ENCODE results near the gene SBF2. TPM values are rescaled to one million over a fixed set of nuclear protein-coding genes. Genes with fewer than 3 reads are reported as not detected.

SBF2 gene
- polyA plus RNA-seq, 1 donor from 2014 or later = 53.4 TPM

DNA sequence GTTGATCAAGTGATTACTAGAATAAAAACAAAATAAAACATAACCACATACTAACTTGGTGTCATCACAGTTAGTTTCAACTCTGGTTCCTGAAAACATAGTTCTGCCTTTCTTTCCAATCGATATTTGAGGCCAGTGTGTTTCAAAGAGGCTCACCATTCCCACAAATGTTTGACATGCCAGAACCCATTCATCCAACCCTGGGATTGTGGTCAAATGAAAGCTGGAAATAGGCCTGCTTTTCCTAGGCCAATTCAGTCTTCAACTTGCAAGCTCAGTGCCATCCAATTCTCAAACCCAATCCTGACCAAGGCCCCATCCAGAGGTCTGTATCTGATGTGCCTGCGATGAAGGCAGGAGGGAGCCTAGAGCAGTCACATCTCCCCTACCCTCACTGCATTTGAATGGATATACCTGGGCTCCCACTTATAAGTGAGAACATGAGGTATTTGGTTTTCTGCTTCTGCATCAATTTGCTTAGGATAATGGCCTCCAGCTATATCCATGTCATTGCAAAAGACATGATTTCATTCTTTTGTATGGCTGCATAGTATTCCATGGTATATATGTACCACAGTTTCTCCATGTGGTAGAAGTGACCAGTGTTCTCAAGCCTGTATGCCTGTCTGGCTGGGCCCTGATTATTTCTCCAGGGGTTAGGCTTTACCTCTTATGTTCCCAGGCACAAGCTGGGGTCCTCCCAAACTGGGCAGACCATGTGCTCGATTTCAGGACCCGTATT lies 486.9 kb downstream of the SBF2 start:
- no peaks in the 10 kb centered on the region for H3K9me2 ChIP-seq (ENCODE audit: insufficient read depth, low read length)
- TF ChIP-seq EP300 (conservative IDR thresholded peaks at IDR 0.05; ENCODE audit: poor library complexity, severe bottlenecking) = no peak
- no peak for TF ChIP-seq TAF1 (IDR thresholded peaks at IDR 0.05; ENCODE audit: low read depth)
- no peak for TF ChIP-seq MXI1 (conservative IDR thresholded peaks at IDR 0.05; ENCODE audit: poor library complexity, severe bottlenecking)
- TF ChIP-seq, protein P1, sequence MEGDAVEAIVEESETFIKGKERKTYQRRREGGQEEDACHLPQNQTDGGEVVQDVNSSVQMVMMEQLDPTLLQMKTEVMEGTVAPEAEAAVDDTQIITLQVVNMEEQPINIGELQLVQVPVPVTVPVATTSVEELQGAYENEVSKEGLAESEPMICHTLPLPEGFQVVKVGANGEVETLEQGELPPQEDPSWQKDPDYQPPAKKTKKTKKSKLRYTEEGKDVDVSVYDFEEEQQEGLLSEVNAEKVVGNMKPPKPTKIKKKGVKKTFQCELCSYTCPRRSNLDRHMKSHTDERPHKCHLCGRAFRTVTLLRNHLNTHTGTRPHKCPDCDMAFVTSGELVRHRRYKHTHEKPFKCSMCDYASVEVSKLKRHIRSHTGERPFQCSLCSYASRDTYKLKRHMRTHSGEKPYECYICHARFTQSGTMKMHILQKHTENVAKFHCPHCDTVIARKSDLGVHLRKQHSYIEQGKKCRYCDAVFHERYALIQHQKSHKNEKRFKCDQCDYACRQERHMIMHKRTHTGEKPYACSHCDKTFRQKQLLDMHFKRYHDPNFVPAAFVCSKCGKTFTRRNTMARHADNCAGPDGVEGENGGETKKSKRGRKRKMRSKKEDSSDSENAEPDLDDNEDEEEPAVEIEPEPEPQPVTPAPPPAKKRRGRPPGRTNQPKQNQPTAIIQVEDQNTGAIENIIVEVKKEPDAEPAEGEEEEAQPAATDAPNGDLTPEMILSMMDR (IDR thresholded peaks at IDR 0.05; ENCODE audit: poor library complexity, severe bottlenecking) = no peak
- TF ChIP-seq, protein P2, sequence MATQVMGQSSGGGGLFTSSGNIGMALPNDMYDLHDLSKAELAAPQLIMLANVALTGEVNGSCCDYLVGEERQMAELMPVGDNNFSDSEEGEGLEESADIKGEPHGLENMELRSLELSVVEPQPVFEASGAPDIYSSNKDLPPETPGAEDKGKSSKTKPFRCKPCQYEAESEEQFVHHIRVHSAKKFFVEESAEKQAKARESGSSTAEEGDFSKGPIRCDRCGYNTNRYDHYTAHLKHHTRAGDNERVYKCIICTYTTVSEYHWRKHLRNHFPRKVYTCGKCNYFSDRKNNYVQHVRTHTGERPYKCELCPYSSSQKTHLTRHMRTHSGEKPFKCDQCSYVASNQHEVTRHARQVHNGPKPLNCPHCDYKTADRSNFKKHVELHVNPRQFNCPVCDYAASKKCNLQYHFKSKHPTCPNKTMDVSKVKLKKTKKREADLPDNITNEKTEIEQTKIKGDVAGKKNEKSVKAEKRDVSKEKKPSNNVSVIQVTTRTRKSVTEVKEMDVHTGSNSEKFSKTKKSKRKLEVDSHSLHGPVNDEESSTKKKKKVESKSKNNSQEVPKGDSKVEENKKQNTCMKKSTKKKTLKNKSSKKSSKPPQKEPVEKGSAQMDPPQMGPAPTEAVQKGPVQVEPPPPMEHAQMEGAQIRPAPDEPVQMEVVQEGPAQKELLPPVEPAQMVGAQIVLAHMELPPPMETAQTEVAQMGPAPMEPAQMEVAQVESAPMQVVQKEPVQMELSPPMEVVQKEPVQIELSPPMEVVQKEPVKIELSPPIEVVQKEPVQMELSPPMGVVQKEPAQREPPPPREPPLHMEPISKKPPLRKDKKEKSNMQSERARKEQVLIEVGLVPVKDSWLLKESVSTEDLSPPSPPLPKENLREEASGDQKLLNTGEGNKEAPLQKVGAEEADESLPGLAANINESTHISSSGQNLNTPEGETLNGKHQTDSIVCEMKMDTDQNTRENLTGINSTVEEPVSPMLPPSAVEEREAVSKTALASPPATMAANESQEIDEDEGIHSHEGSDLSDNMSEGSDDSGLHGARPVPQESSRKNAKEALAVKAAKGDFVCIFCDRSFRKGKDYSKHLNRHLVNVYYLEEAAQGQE (IDR thresholded peaks at IDR 0.05; ENCODE audit: borderline replicate concordance) = no peak
- no peak for TF ChIP-seq POLR2AphosphoS5 (IDR thresholded peaks at IDR 0.05)
- no peak for TF ChIP-seq SMC3 (conservative IDR thresholded peaks at IDR 0.05; ENCODE audit: poor library complexity)
- no peak for TF ChIP-seq EZH2 (IDR thresholded peaks at IDR 0.05; ENCODE audit: borderline replicate concordance, insufficient read depth, low read length, poor library complexity, severe bottlenecking)
- no peak for TF ChIP-seq RAD21 (conservative IDR thresholded peaks at IDR 0.05)
- no peak overlapping the region for H3K4me3 ChIP-seq (ENCODE audit: low read length)
- H4K20me1 ChIP-seq (ENCODE audit: insufficient read depth) = no peaks in the 10 kb centered on the region
- no peaks in the 10 kb centered on the region for H3K27me3 ChIP-seq (ENCODE audit: insufficient read depth, low read depth, low read length)
- no peak overlapping the region for H3K4me2 ChIP-seq (ENCODE audit: low read length)
- H3K36me3 ChIP-seq (ENCODE audit: insufficient read depth, low read length) = peaks cover 21% of the 10 kb centered on the region
- no peaks in the 10 kb centered on the region for H3F3A ChIP-seq (ENCODE audit: insufficient read depth, low read length, poor library complexity, severe bottlenecking)
- no peak overlapping the region for H3K27ac ChIP-seq (ENCODE audit: low read length)
- H3K9ac ChIP-seq (ENCODE audit: low read length) = no peak overlapping the region
- no peaks in the 10 kb centered on the region for H3K79me2 ChIP-seq (replicated peaks; ENCODE audit: insufficient read depth, low read length)
- H3K9me3 ChIP-seq (ENCODE audit: low read length) = no peaks in the 10 kb centered on the region
- H2AFZ ChIP-seq (ENCODE audit: low read depth, low read length) = no peak overlapping the region

DNA sequence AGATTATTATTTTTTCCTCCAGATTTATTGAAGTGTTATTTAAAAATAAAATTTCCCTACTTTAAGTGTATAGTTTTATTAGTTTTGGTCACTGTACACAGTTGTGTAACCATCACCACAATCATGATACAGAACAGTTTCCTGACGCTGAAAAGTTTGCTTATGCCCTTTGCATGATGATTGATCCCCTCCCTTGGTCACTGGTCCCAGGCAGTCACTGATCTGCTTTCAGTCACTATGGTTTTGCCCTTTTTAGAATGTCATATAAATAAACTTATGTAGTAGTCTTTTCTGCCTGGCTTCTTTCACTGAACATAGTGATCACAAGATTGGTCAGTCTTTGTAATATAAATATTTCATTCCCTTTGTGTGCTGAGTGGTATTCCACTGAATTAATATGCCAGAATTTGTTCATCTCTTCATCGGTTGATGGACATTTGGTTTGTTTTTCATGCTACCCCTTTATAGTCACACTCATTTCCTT lies 489.6 kb downstream of the SBF2 start:
- Histone ChIP-seq H3K79me2 (replicated peaks; ENCODE audit: insufficient read depth, low read length) (no peaks in the 10 kb centered on the region), H3K4me3 (ENCODE audit: low read length) (no peak overlapping the region), H3K36me3 (ENCODE audit: insufficient read depth, low read length) (peaks cover 12% of the 10 kb centered on the region), H3K27me3 (ENCODE audit: insufficient read depth, low read depth, low read length) (no peaks in the 10 kb centered on the region), H3K9me2 (ENCODE audit: insufficient read depth, low read length) (no peaks in the 10 kb centered on the region), H3K4me2 (ENCODE audit: low read length) (no peak overlapping the region), H3K9me3 (ENCODE audit: low read length) (no peaks in the 10 kb centered on the region), H3K9ac (ENCODE audit: low read length) (no peak overlapping the region), H4K20me1 (ENCODE audit: insufficient read depth) (no peaks in the 10 kb centered on the region), H2AFZ (ENCODE audit: low read depth, low read length) (no peak overlapping the region), H3K27ac (ENCODE audit: low read length) (no peak overlapping the region), H3F3A (ENCODE audit: insufficient read depth, low read length, poor library complexity, severe bottlenecking) (no peaks in the 10 kb centered on the region)
- TF ChIP-seq EP300 (conservative IDR thresholded peaks at IDR 0.05; ENCODE audit: poor library complexity, severe bottlenecking) (no peak), SMC3 (conservative IDR thresholded peaks at IDR 0.05; ENCODE audit: poor library complexity) (no peak), POLR2AphosphoS5 (IDR thresholded peaks at IDR 0.05) (no peak), TAF1 (IDR thresholded peaks at IDR 0.05; ENCODE audit: low read depth) (no peak), RAD21 (conservative IDR thresholded peaks at IDR 0.05) (no peak), EZH2 (IDR thresholded peaks at IDR 0.05; ENCODE audit: borderline replicate concordance, insufficient read depth, low read length, poor library complexity, severe bottlenecking) (no peak), MXI1 (conservative IDR thresholded peaks at IDR 0.05; ENCODE audit: poor library complexity, severe bottlenecking) (no peak)
- TF ChIP-seq, protein P1 (IDR thresholded peaks at IDR 0.05; ENCODE audit: poor library complexity, severe bottlenecking) = no peak
- TF ChIP-seq, protein P2 (IDR thresholded peaks at IDR 0.05; ENCODE audit: borderline replicate concordance) = no peak
